Transverse colon (tissue), 4 donors: Measurements from ENCODE around the gene PWWP2A. TPM values are rescaled to one million over a fixed set of nuclear protein-coding genes. Genes with fewer than 3 reads are reported as not detected.

ENCODE experiments used
- DNase-seq: peaks from one replicate; pipeline ENCODE4 v3.0.0-alpha.2; 2019
- H3K27ac ChIP-seq, 4 donors: fragments of 200-600 bp; sonication (generic); 2 replicates each; pipeline ENCODE4 v1.5.1; 2016 to 2018; ENCODE audit warnings: inconsistent platforms in 4 of 4
- H3K27me3 ChIP-seq: fragments of 200-600 bp; sonication (generic); 2 replicates; pipeline ENCODE4 v1.5.1; 2017; ENCODE audit warnings: inconsistent platforms
- H3K36me3 ChIP-seq, 4 donors: fragments of 200-600 bp; sonication (generic); 2 replicates each; pipeline ENCODE4 v1.5.1; 2017 to 2019; ENCODE audit warnings: inconsistent platforms in 4 of 4
- H3K4me1 ChIP-seq, 4 donors: fragments of 200-600 bp; sonication (generic); 2 replicates each; pipeline ENCODE4 v1.5.1; 2017 to 2020; ENCODE audit warnings: inconsistent platforms in 4 of 4
- H3K4me3 ChIP-seq, 4 donors: fragments of 200-600 bp; sonication (generic); 1 replicate in 1 of 4; 2 replicates in 3 of 4; pipeline versions ENCODE4 v1.5.1 to v1.6.1; 2017 to 2019; ENCODE audit warnings: inconsistent platforms in 4 of 4
- H3K9me3 ChIP-seq, 2 donors: fragments of 200-600 bp; sonication (generic); 2 replicates each; pipeline ENCODE4 v1.5.1; 2017 to 2019; ENCODE audit warnings: inconsistent platforms in 2 of 2
- CTCF ChIP-seq, 5 experiments: fragments of 200-600 bp in 3 of 5; fragments of 450-650 bp in 2 of 5; sonication (generic) in 3 of 5; IDR thresholded peaks; 1 replicate in 2 of 5; 2 replicates in 3 of 5; pipeline ENCODE4 v1.5.1; 2016 to 2017; ENCODE audit warnings: antibody characterized with exemption in 5 of 5, inconsistent platforms in 3 of 5, mild to moderate bottlenecking in 2 of 5, moderate library complexity in 1 of 5
- EP300 ChIP-seq: sonication (generic); formaldehyde crosslinking; IDR thresholded peaks from one replicate; pipeline ENCODE4 v1.6.1; 2017; ENCODE audit warnings: antibody characterized with exemption, low read depth
- POLR2A ChIP-seq: fragments of 450-650 bp; IDR thresholded peaks from one replicate; pipeline ENCODE4 v1.6.1; 2016; ENCODE audit warnings: antibody characterized with exemption, mild to moderate bottlenecking, moderate library complexity
- POLR2AphosphoS5 ChIP-seq, 3 donors: sonication (generic); formaldehyde crosslinking; IDR thresholded peaks; one replicate each; pipeline ENCODE4 v1.6.1; 2016; ENCODE audit warnings: antibody characterized with exemption in 3 of 3
- WGBS, 2 donors: methylation state at CpG; one replicate each; pipeline ENCODE4 v1.1.5; 2018; ENCODE audit warnings: low coverage in 1 of 2; 5-methylcytosine and 5-hydroxymethylcytosine counted together
- in situ Hi-C, 4 donors: fragments of 200-750 bp; cut with MboI; loops; one replicate each; pipeline versions ENCODE4 v1.15.0 to v1.15.1; 2017; ENCODE audit warnings: low sequenced_read_pairs in 3 of 4, low pct_ligation_motif_present in 1 of 4, low pct_unique_long_range_greater_than_20kb in 1 of 4
- intact Hi-C: fragments of 100-400 bp; cut with DNase I; formaldehyde crosslinking; loops from one replicate; pipeline ENCODE4 v1.15.1; 2023; ENCODE audit warnings: low total_unique reads
- total RNA-seq, 4 donors: library from RNA; depleted of rRNA; stranded (reverse); fragments of >200 nt; gene quantifications; one replicate each; pipeline ENCODE4 v1.1.0, GENCODE V29; 2016

Gene PWWP2A
- total RNA-seq, 4 donors from 2014 or later, result 42.7 to 66.7 (median 53.5) TPM

DNA sequence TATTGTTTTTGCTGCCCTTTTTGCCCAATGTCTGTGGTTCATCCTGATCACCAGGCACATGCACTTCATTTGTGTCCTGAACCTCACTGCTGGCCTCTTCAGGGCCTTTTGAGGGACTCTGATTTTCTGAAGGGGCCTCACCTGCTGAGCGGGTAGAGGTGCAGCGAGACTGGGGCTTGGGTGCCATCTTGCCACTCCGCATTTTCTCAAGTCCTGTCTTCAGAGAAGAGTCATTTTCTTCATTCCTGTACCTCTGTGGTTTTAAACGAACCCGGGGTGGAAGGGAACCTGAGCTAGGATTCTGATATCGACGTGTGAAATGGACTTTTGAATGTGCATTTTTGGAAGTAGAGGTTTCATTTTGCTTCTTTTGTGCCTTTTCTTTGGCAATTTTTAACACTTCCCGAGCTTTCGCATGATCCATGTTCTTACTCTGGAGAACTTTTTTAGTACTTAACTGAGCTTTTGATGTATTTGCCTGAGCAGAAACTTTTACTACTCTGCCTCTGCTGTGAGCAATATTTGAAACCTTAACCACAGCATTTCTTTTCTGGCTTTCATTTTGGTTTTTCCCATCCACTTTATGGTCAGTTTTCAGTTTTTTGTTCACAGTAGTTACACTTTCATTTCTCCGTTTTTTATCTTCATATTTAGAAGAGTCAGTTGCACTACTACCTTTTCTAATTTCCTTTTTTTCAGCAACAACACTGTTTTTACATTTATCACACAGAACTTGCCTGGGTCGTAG, 26.1 kb downstream of the PWWP2A start:
- 83 to 93% methylated on average over 8 to 11 of the region's 11 CpGs for WGBS, 2 donors
- in situ Hi-C loops, result no loop called here
- Histone ChIP-seq H3K4me1 (peaks cover 0 to 6% (median 0%) of the 10 kb centered on the region in 4 donors), H3K4me3 (no peak overlapping the region), H3K27me3 (no peaks in the 10 kb centered on the region), H3K36me3 (peaks cover 0 to 26% (median 8%) of the 10 kb centered on the region in 4 donors), H3K9me3 (no peaks in the 10 kb centered on the region), H3K27ac (no peak overlapping the region)
- TF ChIP-seq CTCF (IDR thresholded peaks at IDR 0.05) (no peak), POLR2AphosphoS5 (IDR thresholded peaks at IDR 0.05) (no peak), POLR2A (no peak), EP300 (no peak)
- no peak for DNase-seq
- intact Hi-C loops, result no loop called here

GRCh38 chr5:160092514-160092913, 26.7 kb downstream of the PWWP2A start:
- intact Hi-C loops, result no loop called here

GRCh38 chr5:160090059-160090458, 29.2 kb downstream of the PWWP2A start:
- Histone ChIP-seq H3K4me3 (no peak overlapping the region), H3K4me1 (peaks cover 0 to 6% (median 0%) of the 10 kb centered on the region in 4 donors), H3K27ac (no peak overlapping the region), H3K27me3 (no peaks in the 10 kb centered on the region), H3K9me3 (no peaks in the 10 kb centered on the region), H3K36me3 (peaks cover 0 to 26% (median 8%) of the 10 kb centered on the region in 4 donors)
- in situ Hi-C loops, result no loop called here
- no peak for DNase-seq
- no peak for TF ChIP-seq POLR2AphosphoS5 (IDR thresholded peaks at IDR 0.05)
- no peak for TF ChIP-seq POLR2A
- TF ChIP-seq CTCF (IDR thresholded peaks at IDR 0.05), result no peak
- no peak for TF ChIP-seq EP300
- WGBS, 2 donors, result 84 to 100% methylated on average over 1 of the region's 1 CpG
- intact Hi-C loops, result no loop called here

More at GRCh38 chr5:160092514-160092913, 26.7 kb downstream of the PWWP2A start:
- DNase-seq, result no peak
- H3K27me3 ChIP-seq, result no peaks in the 10 kb centered on the region
- WGBS, 2 donors, result 87 to 91% methylated on average over 7 of the region's 7 CpGs
- H3K4me1 ChIP-seq, result peaks cover 0 to 6% (median 0%) of the 10 kb centered on the region in 4 donors
- H3K36me3 ChIP-seq, result peaks cover 0 to 26% (median 8%) of the 10 kb centered on the region in 4 donors
- no peak overlapping the region for H3K27ac ChIP-seq
- H3K9me3 ChIP-seq, result no peaks in the 10 kb centered on the region
- TF ChIP-seq CTCF (IDR thresholded peaks at IDR 0.05), result no peak
- TF ChIP-seq EP300, result no peak
- TF ChIP-seq POLR2A, result no peak
- no peak for TF ChIP-seq POLR2AphosphoS5 (IDR thresholded peaks at IDR 0.05)
- no peak overlapping the region for H3K4me3 ChIP-seq
- in situ Hi-C loops, result no loop called here

DNA sequence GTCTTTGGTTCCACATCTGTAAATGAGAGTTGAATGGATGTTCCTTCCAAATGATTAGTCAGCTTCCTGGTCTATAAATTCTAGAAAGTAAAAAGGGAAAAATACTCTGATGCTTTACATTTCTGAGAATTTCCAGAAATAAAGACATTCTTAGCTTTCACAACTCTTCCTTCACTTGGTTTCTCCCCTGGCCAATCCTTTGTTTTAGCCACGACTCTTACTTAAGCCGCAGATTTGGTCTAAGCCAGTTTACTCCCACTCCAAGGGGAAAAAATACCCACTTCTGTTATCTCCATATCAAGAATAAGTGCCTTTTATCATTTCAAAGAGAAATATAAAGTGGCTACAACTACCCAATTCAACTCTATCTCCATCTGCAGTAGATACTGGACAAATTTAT, 29.7 kb downstream of the PWWP2A start:
- Histone ChIP-seq H3K9me3 (no peaks in the 10 kb centered on the region), H3K36me3 (peaks cover 0 to 26% (median 8%) of the 10 kb centered on the region in 4 donors), H3K27ac (no peak overlapping the region), H3K4me1 (peaks cover 0 to 6% (median 0%) of the 10 kb centered on the region in 4 donors), H3K4me3 (no peak overlapping the region), H3K27me3 (no peaks in the 10 kb centered on the region)
- no peak for DNase-seq
- 91 to 92% methylated on average over 2 of the region's 2 CpGs for WGBS, 2 donors
- no peak for TF ChIP-seq CTCF (IDR thresholded peaks at IDR 0.05)
- no peak for TF ChIP-seq POLR2A
- no peak for TF ChIP-seq POLR2AphosphoS5 (IDR thresholded peaks at IDR 0.05)
- no peak for TF ChIP-seq EP300
- in situ Hi-C loops, result no loop called here
- intact Hi-C loops, result no loop called here
